GM13976 (cell line): ENCODE data around the gene MYH7.

ENCODE experiments used
- DNase-seq: peaks from one replicate; pipeline ENCODE4 v3.0.0; 2012; ENCODE audit warnings: low spot score
- in situ Hi-C: fragments of 300-500 bp; cut with MboI; formaldehyde crosslinking; loops from one replicate; pipeline ENCODE4 v1.12.0; 2022; ENCODE audit warnings: low sequenced_read_pairs, mixed read lengths, inconsistent platforms; ENCODE audit not compliant: unreplicated experiment
- TF ChIP-seq, protein P1 (sequence below): IDR thresholded peaks from 2 replicates; pipeline ENCODE4 v1.5.1; 2012; ENCODE audit warnings: borderline replicate concordance, mild to moderate bottlenecking; ENCODE audit not compliant: insufficient read depth; ENCODE audit errors: extremely low read depth, missing control alignments, control extremely low read depth

MYH7 gene

DNA sequence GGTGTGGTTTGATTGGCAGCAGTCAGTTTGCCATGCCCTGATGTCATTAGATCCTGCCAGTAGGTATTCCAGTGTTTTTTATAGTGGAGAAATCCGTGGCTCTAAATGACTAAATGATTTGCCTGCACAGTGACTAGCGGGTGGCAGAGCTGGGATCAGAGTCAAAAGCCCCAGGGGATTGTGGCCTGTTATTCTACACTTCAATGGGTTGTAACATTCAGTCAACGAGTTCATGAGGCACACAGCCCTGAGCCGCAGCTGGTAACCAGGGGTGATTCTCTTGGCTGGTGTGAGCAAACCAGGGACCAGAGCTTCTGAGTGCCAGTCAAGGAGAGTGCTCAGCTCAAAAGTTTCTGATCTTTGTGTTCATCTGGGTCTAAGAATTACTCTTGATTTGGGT lies 29.2 kb downstream of the MYH7 start:
- in situ Hi-C loops, result no loop called here
- TF ChIP-seq, protein P1, sequence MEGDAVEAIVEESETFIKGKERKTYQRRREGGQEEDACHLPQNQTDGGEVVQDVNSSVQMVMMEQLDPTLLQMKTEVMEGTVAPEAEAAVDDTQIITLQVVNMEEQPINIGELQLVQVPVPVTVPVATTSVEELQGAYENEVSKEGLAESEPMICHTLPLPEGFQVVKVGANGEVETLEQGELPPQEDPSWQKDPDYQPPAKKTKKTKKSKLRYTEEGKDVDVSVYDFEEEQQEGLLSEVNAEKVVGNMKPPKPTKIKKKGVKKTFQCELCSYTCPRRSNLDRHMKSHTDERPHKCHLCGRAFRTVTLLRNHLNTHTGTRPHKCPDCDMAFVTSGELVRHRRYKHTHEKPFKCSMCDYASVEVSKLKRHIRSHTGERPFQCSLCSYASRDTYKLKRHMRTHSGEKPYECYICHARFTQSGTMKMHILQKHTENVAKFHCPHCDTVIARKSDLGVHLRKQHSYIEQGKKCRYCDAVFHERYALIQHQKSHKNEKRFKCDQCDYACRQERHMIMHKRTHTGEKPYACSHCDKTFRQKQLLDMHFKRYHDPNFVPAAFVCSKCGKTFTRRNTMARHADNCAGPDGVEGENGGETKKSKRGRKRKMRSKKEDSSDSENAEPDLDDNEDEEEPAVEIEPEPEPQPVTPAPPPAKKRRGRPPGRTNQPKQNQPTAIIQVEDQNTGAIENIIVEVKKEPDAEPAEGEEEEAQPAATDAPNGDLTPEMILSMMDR, result no peak
- no peak for DNase-seq

DNA sequence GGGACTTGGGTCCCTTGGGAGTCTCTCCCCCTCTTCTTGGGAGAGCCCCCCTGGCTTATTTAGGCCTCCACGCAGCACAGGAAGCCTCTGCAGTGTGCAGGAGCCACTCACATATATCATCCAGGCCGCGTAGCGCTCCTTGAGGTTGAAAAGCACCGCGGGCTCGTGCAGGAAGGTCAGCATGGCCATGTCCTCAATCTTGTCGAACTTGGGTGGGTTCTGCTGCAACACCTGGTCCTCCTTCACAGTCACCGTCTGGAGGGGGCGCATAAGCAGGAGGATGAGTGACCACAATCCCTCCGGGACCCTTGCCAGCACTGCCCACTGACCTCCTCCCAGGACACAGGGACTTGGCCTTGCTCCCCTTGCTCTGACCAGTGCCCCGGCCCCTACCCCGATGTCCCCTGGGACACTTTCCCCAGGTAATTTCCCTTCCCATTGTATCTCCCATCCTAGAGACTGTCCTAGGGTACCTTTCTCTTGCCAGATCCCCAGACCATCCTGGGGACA lies 29.9 kb downstream of the MYH7 start:
- TF ChIP-seq, protein P1, result no peak
- in situ Hi-C loops, result no loop called here
- no peak for DNase-seq

DNA sequence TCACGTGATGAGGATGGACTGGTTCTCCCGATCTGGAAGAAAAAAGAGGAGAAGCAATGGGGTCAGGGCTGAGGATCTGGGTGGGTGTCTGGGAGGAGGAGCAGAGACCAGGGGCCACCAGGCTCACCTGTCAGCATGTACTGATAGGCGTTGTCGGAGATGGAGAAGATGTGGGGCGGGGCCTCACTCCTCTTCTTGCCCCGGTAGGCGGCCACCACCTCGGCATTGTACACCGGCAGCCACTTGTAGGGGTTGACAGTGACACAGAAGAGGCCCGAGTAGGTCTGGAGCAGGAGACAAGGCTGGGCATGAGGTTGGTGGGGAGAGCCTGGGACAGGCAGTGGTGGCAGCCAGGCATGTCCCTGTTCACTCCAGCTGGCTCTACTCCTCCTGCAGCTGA lies 30.4 kb downstream of the MYH7 start:
- in situ Hi-C loops, result no loop called here
- TF ChIP-seq, protein P1, result no peak

DNA sequence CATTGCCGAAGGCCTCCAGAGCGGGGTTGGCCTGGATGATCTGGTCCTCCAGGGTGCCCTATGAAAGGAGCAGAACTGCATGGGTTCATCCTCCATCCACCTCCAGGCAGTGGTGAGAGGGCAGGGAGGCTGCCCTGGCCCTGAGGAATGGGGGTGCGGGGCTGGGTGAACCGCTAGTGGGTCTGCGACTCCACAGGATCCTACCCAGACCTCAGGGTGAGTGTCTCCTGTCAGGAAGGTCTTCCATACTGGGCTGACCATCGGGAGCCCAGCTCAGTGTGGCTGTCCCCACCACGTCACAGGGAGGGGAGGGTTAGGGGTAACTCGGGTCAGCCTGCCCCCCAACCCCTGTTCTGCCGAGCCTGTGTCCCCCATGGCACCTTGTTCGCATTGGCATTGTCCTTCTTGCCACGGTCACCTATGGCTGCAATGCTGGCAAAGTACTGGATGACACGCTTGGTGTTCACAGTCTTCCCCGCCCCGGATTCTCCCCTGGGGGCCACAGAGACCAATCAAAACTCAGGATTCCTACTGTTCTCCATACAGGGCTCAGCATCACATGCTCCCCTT lies 31.0 kb downstream of the MYH7 start:
- in situ Hi-C loops, result no loop called here
- DNase-seq, result no peak
- TF ChIP-seq, protein P1, result no peak

More for the DNA sequence above, 30.4 kb downstream of the MYH7 start:
- no peak for DNase-seq

DNA sequence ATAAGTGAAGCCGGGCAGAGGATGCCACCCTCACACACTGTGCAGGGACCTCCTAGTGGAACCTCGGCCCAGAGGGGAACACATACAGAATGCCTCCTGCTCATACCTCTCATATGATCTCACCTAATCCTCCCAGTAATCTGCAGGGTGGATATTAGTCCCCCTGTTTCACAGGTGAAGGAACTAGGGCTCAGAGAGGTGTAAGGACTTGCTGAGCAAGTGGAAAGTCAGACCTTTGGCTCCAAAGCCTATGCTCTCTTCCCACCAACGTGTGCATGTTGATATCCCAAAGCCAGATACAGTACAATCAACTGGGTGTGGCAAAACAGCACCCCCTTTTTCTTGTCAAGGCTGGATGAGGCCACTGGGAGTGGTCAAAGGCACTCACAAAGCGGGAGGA lies 31.6 kb downstream of the MYH7 start:
- TF ChIP-seq, protein P1, result no peak
- in situ Hi-C loops, result no loop called here
- no peak for DNase-seq

DNA sequence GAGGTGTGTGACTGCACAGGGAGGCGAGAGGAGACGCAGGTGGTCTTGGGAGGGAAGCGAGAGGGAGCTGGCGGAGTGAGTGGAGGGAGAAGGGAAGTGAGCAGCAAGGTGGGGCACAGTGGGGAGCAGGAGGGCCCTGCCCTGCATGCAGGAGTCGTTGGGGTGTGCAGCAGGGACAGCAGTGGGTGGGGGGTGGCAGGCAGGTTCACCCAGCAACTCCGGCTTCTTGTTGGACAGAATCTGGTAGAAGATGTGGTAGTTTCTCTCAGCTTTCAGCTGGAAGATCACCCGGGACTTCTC lies 32.4 kb downstream of the MYH7 start:
- TF ChIP-seq, protein P1, result no peak

More for the DNA sequence above, 32.4 kb downstream of the MYH7 start:
- DNase-seq, result no peak
- in situ Hi-C loops, result no loop called here
